Panc1 (cell line): Measurements from ENCODE around the gene MAP2K7. TPM values are rescaled to one million over a fixed set of nuclear protein-coding genes. Genes with fewer than 3 reads are reported as not detected.
"Not testable (repeated sequence)": the region's sequence is repeated elsewhere in the genome, so short reads cannot be mapped to it uniquely, and the experiment has no call there.

Source experiments
- ATAC-seq: fragments of 200-7000 bp; cut with Tn5 transposase; 2 replicates; pipeline ENCODE4 v1.9.1; 2020; ENCODE audit warnings: mild to moderate bottlenecking, moderate library complexity
- BruUV-seq: library from RNA; stranded (reverse); fragments of 400-500 nt; replicated peaks from 2 replicates; lab custom pipeline; 2021; lab: Mats Ljungman, UMichigan
- CTCF ChIA-PET: fragments of 300-600 bp; sonication (Branson Sonifier 250); formaldehyde crosslinking; loops from one replicate; lab custom pipeline; 2022; ENCODE audit warnings: antibody characterized with exemption; lab: Charles Lee
- POLR2A ChIA-PET: fragments of 300-600 bp; sonication (Branson Sonifier 250); formaldehyde crosslinking; loops from one replicate; lab custom pipeline; 2022; ENCODE audit warnings: antibody characterized with exemption; lab: Charles Lee
- DNase-seq: peaks from one replicate; pipeline ENCODE4 v3.0.0-alpha.2; 2010; ENCODE audit warnings: low read depth, low spot score
- H3K27ac ChIP-seq: 2 replicates; pipeline ENCODE4 v1.5.1; 2011; ENCODE audit warnings: mild to moderate bottlenecking, low read length, inconsistent platforms
- H3K27me3 ChIP-seq: fragments of 200-500 bp; sonication (Bioruptor generic); 2 replicates; pipeline ENCODE4 v1.6.0; 2014; ENCODE audit warnings: low read length, inconsistent platforms; ENCODE audit not compliant: control insufficient read depth, insufficient read depth
- H3K36me3 ChIP-seq: fragments of 200-500 bp; sonication (Bioruptor generic); 2 replicates; pipeline ENCODE4 v1.5.1; 2014; ENCODE audit warnings: inconsistent platforms, mild to moderate bottlenecking, low read length, moderate library complexity; ENCODE audit not compliant: control insufficient read depth, insufficient read depth
- H3K4me1 ChIP-seq: 2 replicates; pipeline ENCODE4 v1.5.1; 2011; ENCODE audit warnings: inconsistent platforms, mild to moderate bottlenecking, low read length, moderate library complexity; ENCODE audit not compliant: control insufficient read depth, insufficient read depth
- H3K4me3 ChIP-seq, 2 experiments: 2 replicates each; pipeline ENCODE4 v1.5.1; 2011 to 2012; ENCODE audit warnings: low read depth in 2 of 2, low read length in 2 of 2, mild to moderate bottlenecking in 2 of 2, inconsistent platforms in 1 of 2, moderate library complexity in 1 of 2
- H3K9me3 ChIP-seq: fragments of 200-500 bp; sonication (Bioruptor generic); 2 replicates; pipeline ENCODE4 v1.5.1; 2014; ENCODE audit warnings: low read depth, mild to moderate bottlenecking, inconsistent platforms, low read length, moderate library complexity; ENCODE audit not compliant: control insufficient read depth, insufficient read depth
- POLR2AphosphoS5 ChIP-seq: IDR thresholded peaks from 2 replicates; pipeline ENCODE4 v1.6.1; 2012; ENCODE audit warnings: mild to moderate bottlenecking, low read depth, low read length, moderate library complexity
- SIN3A ChIP-seq: IDR thresholded peaks from 2 replicates; pipeline ENCODE4 v1.6.1; 2012; ENCODE audit warnings: low read depth, mild to moderate bottlenecking, low read length, moderate library complexity, borderline replicate concordance; ENCODE audit not compliant: insufficient read depth
- TCF7L2 ChIP-seq: IDR thresholded peaks from 2 replicates; pipeline ENCODE4 v1.6.1; 2011; ENCODE audit warnings: mild to moderate bottlenecking, low read depth, low read length, inconsistent platforms
- in situ Hi-C: cut with HindIII; loops from 2 replicates; pipeline ENCODE4 v1.10.0; 2016; ENCODE audit warnings: low sequenced_read_pairs, low pct_unique_long_range_greater_than_20kb
- intact Hi-C: fragments of 100-400 bp; cut with micrococcal nuclease; formaldehyde crosslinking; loops from one replicate; pipeline ENCODE4 v1.10.0; 2022; ENCODE audit not compliant: unreplicated experiment
- total RNA-seq: library from RNA; stranded (reverse); gene quantifications from one replicate; pipeline ENCODE4 v1.2.1, GENCODE V29; 2021; ENCODE audit not compliant: unreplicated experiment
- TF ChIP-seq, protein P1 (sequence below): fragments of 450-650 bp; IDR thresholded peaks from 2 replicates; pipeline ENCODE4 v1.5.1; 2017; ENCODE audit warnings: mild to moderate bottlenecking
- TF ChIP-seq, protein P2 (sequence below), 2 experiments: IDR thresholded peaks; 2 replicates each; pipeline ENCODE4 v1.6.1; 2011 to 2012; ENCODE audit warnings: low read depth in 2 of 2, control low read depth in 1 of 2, low read length in 1 of 2, mild to moderate bottlenecking in 1 of 2, moderate library complexity in 1 of 2; ENCODE audit not compliant: insufficient read depth in 1 of 2

Gene MAP2K7
- total RNA-seq, 1 experiment from 2014 or later, result 32.9 TPM

DNA sequence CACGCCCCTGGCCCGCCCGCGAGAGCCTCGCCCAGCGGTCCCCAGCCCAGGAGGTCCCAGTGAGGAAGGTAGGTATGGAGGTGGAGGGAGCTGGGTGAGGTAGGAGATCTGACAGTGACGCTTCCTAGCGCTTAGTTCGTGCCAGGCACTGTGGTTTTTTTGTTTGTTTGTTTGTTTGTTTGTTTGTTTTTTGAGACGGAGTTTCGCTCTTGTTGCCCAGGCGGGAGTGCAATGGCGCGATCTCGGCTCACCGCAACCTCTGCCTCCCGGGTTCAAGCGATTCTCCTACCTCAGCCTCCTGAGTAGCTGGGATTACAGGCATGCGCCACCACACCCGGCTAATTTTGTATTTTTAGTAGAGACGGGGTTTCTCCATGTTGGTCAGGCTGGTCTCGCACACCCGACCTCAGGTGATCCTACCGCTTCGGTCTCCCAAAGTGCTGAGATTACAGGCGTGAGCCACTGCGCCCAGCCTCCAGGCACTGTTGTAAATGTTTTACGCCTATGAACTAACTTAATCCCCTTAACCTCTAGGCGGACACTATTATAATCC, 14.5 kb downstream of the MAP2K7 start:
- intact Hi-C loops, H3K36me3 ChIP-seq, in situ Hi-C loops, ATAC-seq, DNase-seq, H3K9me3 ChIP-seq, H3K27me3 ChIP-seq, POLR2A ChIA-PET, BruUV-seq: not testable (repeated sequence)
- 0 out of 2 replicates have a peak, but pooled peaks have one; percentile 51 for TF ChIP-seq SIN3A
- TF ChIP-seq, protein P1, sequence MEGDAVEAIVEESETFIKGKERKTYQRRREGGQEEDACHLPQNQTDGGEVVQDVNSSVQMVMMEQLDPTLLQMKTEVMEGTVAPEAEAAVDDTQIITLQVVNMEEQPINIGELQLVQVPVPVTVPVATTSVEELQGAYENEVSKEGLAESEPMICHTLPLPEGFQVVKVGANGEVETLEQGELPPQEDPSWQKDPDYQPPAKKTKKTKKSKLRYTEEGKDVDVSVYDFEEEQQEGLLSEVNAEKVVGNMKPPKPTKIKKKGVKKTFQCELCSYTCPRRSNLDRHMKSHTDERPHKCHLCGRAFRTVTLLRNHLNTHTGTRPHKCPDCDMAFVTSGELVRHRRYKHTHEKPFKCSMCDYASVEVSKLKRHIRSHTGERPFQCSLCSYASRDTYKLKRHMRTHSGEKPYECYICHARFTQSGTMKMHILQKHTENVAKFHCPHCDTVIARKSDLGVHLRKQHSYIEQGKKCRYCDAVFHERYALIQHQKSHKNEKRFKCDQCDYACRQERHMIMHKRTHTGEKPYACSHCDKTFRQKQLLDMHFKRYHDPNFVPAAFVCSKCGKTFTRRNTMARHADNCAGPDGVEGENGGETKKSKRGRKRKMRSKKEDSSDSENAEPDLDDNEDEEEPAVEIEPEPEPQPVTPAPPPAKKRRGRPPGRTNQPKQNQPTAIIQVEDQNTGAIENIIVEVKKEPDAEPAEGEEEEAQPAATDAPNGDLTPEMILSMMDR, result peak; percentile 52
- peak overlapping the region; percentile 61 to 62 for H3K4me3 ChIP-seq
- peak overlapping the region; percentile 44 for H3K27ac ChIP-seq
- CTCF ChIA-PET, result interaction anchor here (0.8 kb wide), 1 partner anchor 23 kb away, joined by 3 read pairs; no protein-coding TSS in a partner anchor
- peaks cover 16% of the 10 kb centered on the region for H3K4me1 ChIP-seq

DNA sequence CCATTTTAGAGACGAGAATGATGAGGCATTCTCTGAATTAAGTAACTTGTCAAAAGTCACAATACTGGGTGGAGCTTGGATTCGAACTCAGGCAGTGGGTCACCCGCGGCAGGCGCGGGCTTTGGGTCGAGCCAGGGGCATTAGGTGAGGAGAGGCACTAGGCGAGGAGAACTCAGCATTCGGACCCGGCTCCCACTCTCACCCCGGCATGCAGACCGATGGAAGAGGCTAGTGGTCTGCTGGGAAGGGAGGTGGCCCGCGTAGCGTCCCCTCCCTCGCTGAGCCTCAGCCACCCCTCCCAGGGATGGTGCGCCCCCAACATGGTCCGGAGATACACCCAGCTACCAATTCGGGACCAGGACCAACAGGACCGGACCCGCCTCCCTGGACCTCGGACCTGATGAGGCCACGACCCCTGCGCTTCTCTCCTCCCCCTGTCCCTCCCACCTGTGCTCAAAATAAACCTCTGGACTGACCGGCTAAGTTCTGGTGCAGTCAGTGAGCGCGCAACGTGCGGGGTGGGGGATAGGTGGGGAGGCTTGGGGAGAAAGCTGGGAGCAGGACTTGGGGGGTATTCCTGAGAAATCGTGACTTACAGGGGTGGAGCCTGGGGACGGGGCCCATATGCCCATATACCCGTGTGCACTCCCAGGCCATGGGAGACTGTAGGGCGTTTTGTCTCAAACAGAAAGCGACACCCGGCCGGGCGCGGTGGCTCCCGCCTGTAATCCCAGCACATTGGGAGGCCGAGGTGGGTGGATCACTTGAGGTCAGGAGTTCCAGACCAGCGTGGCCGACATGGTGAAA, 15.1 kb downstream of the MAP2K7 start:
- peaks cover 20% of the 10 kb centered on the region for H3K4me1 ChIP-seq
- TF ChIP-seq, protein P2, sequence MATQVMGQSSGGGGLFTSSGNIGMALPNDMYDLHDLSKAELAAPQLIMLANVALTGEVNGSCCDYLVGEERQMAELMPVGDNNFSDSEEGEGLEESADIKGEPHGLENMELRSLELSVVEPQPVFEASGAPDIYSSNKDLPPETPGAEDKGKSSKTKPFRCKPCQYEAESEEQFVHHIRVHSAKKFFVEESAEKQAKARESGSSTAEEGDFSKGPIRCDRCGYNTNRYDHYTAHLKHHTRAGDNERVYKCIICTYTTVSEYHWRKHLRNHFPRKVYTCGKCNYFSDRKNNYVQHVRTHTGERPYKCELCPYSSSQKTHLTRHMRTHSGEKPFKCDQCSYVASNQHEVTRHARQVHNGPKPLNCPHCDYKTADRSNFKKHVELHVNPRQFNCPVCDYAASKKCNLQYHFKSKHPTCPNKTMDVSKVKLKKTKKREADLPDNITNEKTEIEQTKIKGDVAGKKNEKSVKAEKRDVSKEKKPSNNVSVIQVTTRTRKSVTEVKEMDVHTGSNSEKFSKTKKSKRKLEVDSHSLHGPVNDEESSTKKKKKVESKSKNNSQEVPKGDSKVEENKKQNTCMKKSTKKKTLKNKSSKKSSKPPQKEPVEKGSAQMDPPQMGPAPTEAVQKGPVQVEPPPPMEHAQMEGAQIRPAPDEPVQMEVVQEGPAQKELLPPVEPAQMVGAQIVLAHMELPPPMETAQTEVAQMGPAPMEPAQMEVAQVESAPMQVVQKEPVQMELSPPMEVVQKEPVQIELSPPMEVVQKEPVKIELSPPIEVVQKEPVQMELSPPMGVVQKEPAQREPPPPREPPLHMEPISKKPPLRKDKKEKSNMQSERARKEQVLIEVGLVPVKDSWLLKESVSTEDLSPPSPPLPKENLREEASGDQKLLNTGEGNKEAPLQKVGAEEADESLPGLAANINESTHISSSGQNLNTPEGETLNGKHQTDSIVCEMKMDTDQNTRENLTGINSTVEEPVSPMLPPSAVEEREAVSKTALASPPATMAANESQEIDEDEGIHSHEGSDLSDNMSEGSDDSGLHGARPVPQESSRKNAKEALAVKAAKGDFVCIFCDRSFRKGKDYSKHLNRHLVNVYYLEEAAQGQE (IDR thresholded peaks at IDR 0.05; ENCODE audit: insufficient read depth in 1 of 2, low read depth in 2 of 2, low read length in 1 of 2), result no peak
- TF ChIP-seq TCF7L2, result no peak
- TF ChIP-seq, protein P1, result no peak
- TF ChIP-seq SIN3A, result no peak
- TF ChIP-seq POLR2AphosphoS5, result no peak
- ChIA-PET POLR2A (no interaction called here), CTCF (interaction anchor here (0.8 kb wide), 1 partner anchor 22 kb away, joined by 3 read pairs; no protein-coding TSS in a partner anchor)
- DNase-seq (no peak), ATAC-seq (no peak)
- in situ Hi-C loops (no loop called here), intact Hi-C loops (no loop called here)
- peak overlapping the region; percentile 61 to 62 for H3K4me3 ChIP-seq
- BruUV-seq, result no TSS peak
- H3K27me3 ChIP-seq, result no peaks in the 10 kb centered on the region
- no peaks in the 10 kb centered on the region for H3K9me3 ChIP-seq
- H3K36me3 ChIP-seq, result no peaks in the 10 kb centered on the region; the same call in 1 of the 2 replicates
- peak overlapping the region; percentile 44 for H3K27ac ChIP-seq
